ENCODE data around the gene C5orf58.
A peak's percentile ranks its signal among the peaks of the same experiment; 100 is the strongest.

DNA sequence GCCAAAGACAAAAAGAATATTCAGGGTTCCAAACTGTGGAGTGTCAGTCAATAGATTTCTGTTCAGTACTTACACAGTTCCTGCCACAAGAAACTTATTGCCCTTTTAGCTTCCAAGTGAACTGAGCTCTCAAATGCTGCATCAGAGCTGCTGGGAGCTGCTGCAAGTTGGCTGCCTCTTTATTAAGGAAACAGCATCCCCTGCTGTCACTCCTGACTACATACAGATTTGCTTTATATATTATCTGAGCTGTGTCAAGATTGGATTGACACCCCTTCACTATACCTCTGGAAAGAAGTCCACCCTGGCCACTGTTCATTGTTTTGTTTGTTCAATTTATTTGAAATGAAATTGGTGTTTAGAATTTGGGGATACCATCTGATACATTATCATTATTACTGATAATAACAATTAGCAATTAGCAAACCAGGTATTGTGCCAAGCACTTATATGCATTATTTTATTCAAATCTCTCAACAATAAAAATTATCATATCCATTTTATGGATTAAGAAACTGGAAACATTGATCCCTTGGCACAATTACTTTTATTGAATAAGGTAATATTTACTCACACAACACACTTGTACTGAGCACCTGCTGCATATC, 16.4 kb upstream of the C5orf58 start:
- TF ChIP-seq, protein P1, sequence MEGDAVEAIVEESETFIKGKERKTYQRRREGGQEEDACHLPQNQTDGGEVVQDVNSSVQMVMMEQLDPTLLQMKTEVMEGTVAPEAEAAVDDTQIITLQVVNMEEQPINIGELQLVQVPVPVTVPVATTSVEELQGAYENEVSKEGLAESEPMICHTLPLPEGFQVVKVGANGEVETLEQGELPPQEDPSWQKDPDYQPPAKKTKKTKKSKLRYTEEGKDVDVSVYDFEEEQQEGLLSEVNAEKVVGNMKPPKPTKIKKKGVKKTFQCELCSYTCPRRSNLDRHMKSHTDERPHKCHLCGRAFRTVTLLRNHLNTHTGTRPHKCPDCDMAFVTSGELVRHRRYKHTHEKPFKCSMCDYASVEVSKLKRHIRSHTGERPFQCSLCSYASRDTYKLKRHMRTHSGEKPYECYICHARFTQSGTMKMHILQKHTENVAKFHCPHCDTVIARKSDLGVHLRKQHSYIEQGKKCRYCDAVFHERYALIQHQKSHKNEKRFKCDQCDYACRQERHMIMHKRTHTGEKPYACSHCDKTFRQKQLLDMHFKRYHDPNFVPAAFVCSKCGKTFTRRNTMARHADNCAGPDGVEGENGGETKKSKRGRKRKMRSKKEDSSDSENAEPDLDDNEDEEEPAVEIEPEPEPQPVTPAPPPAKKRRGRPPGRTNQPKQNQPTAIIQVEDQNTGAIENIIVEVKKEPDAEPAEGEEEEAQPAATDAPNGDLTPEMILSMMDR (conservative IDR thresholded peaks at IDR 0.05; ENCODE audit: low read length): peak; percentile 70
- no peak for TF ChIP-seq EZH2phosphoT487 (IDR thresholded peaks at IDR 0.05; ENCODE audit: borderline replicate concordance)

All from Loucy (cell line).